Activated CD4-positive, alpha-beta memory T cell treated with anti-CD3 and anti-CD28 coated beads for 36 hours (primary cell): ENCODE data around the gene AGPAT4. TPM values are rescaled to one million over a fixed set of nuclear protein-coding genes. Genes with fewer than 3 reads are reported as not detected.

Experiments used
- CTCF ChIA-PET: fragments of 350-600 bp; sonication (Branson Sonifier 250); formaldehyde crosslinking; loops from one replicate; lab custom pipeline; 2021; ENCODE audit warnings: antibody characterized with exemption, inconsistent platforms; lab: Charles Lee
- POLR2A ChIA-PET: fragments of 350-600 bp; sonication (Branson Sonifier 250); formaldehyde crosslinking; loops from one replicate; lab custom pipeline; 2021; ENCODE audit warnings: antibody characterized with exemption; lab: Charles Lee
- DNase-seq: peaks from one replicate; pipeline ENCODE4 v3.0.0-alpha.2; 2020
- H3K27ac Mint-ChIP-seq: one replicate; pipeline ENCODE4 v1.8.0; 2021; ENCODE audit warnings: mixed read lengths
- H3K27me3 Mint-ChIP-seq: one replicate; pipeline ENCODE4 v1.8.0; 2021; ENCODE audit warnings: mixed read lengths
- H3K36me3 Mint-ChIP-seq: one replicate; pipeline ENCODE4 v1.8.0; 2021; ENCODE audit warnings: mixed read lengths
- H3K4me1 Mint-ChIP-seq: one replicate; pipeline ENCODE4 v1.8.0; 2021; ENCODE audit warnings: low read depth, mixed read lengths
- H3K4me3 Mint-ChIP-seq: one replicate; pipeline ENCODE4 v1.8.0; 2021; ENCODE audit warnings: mild to moderate bottlenecking, mixed read lengths
- H3K9me3 Mint-ChIP-seq: one replicate; pipeline ENCODE4 v1.8.0; 2021; ENCODE audit warnings: mixed read lengths
- intact Hi-C: fragments of 100-400 bp; cut with micrococcal nuclease; formaldehyde crosslinking; loops from one replicate; pipeline ENCODE4 v1.15.1; 2023
- total RNA-seq, 2 experiments: library from RNA; stranded (reverse); gene quantifications; one replicate each; pipeline ENCODE4 v1.2.3, GENCODE V29; 2021

Gene AGPAT4
- total RNA-seq, 2 experiments from 2014 or later: 4.7 to 5.6 TPM

- intact Hi-C loops: no loop called here
- ChIA-PET CTCF (no interaction called here), POLR2A (no interaction called here)
- no peaks in the 10 kb centered on the region for H3K27me3 Mint-ChIP-seq
- peaks cover 7% of the 10 kb centered on the region for H3K9me3 Mint-ChIP-seq
- H3K4me1 Mint-ChIP-seq: no peaks in the 10 kb centered on the region
- H3K4me3 Mint-ChIP-seq: no peak overlapping the region
- no peak for DNase-seq
- peaks cover 5% of the 10 kb centered on the region for H3K36me3 Mint-ChIP-seq
- no peak overlapping the region for H3K27ac Mint-ChIP-seq
These were observed 66.7 kb downstream of the AGPAT4 start for GRCh38 chr6:161207200-161207599.

GRCh38 chr6:161204866-161205557, 68.8 kb downstream of the AGPAT4 start:
- CTCF ChIA-PET: no interaction called here
- Mint-ChIP-seq H3K36me3 (peaks cover 2% of the 10 kb centered on the region), H3K27me3 (no peaks in the 10 kb centered on the region)

GRCh38 chr6:161200610-161201370, 73.1 kb downstream of the AGPAT4 start:
- no peaks in the 10 kb centered on the region for H3K9me3 Mint-ChIP-seq
- no peaks in the 10 kb centered on the region for H3K27me3 Mint-ChIP-seq
- CTCF ChIA-PET: interaction anchor here (0.7 kb wide), 1 partner anchor 170 kb away, joined by 3 read pairs; no protein-coding TSS in a partner anchor
- H3K4me3 Mint-ChIP-seq: no peak overlapping the region
- no peaks in the 10 kb centered on the region for H3K4me1 Mint-ChIP-seq
- H3K27ac Mint-ChIP-seq: no peak overlapping the region
- POLR2A ChIA-PET: no interaction called here
- DNase-seq: no peak
- intact Hi-C loops: no loop called here
- H3K36me3 Mint-ChIP-seq: peaks cover 2% of the 10 kb centered on the region

More at GRCh38 chr6:161204866-161205557, 68.8 kb downstream of the AGPAT4 start:
- H3K9me3 Mint-ChIP-seq: no peaks in the 10 kb centered on the region
- POLR2A ChIA-PET: no interaction called here
- intact Hi-C loops: no loop called here
- no peak overlapping the region for H3K4me3 Mint-ChIP-seq
- H3K27ac Mint-ChIP-seq: no peak overlapping the region
- no peak for DNase-seq
- no peaks in the 10 kb centered on the region for H3K4me1 Mint-ChIP-seq

GRCh38 chr6:161199850-161200249, 74.0 kb downstream of the AGPAT4 start:
- ChIA-PET CTCF (no interaction called here), POLR2A (no interaction called here)
- no peaks in the 10 kb centered on the region for H3K4me1 Mint-ChIP-seq
- no peak overlapping the region for H3K4me3 Mint-ChIP-seq
- H3K36me3 Mint-ChIP-seq: peaks cover 2% of the 10 kb centered on the region
- intact Hi-C loops: no loop called here
- H3K9me3 Mint-ChIP-seq: no peaks in the 10 kb centered on the region
- H3K27me3 Mint-ChIP-seq: no peaks in the 10 kb centered on the region
- no peak overlapping the region for H3K27ac Mint-ChIP-seq
- no peak for DNase-seq

GRCh38 chr6:161198783-161199460, 74.9 kb downstream of the AGPAT4 start:
- POLR2A ChIA-PET: no interaction called here
- H3K27ac Mint-ChIP-seq: no peak overlapping the region
- CTCF ChIA-PET: no interaction called here
- DNase-seq: no peak
- no peaks in the 10 kb centered on the region for H3K4me1 Mint-ChIP-seq
- H3K27me3 Mint-ChIP-seq: no peaks in the 10 kb centered on the region
- peaks cover 4% of the 10 kb centered on the region for H3K9me3 Mint-ChIP-seq
- no peak overlapping the region for H3K4me3 Mint-ChIP-seq
- H3K36me3 Mint-ChIP-seq: peaks cover 5% of the 10 kb centered on the region
- intact Hi-C loops: no loop called here

- Mint-ChIP-seq H3K9me3 (peaks cover 7% of the 10 kb centered on the region), H3K4me1 (no peaks in the 10 kb centered on the region), H3K27ac (no peak overlapping the region), H3K27me3 (no peaks in the 10 kb centered on the region), H3K4me3 (no peak overlapping the region), H3K36me3 (peaks cover 5% of the 10 kb centered on the region)
- intact Hi-C loops: no loop called here
- ChIA-PET CTCF (no interaction called here), POLR2A (no interaction called here)
- DNase-seq: no peak
These were observed 75.7 kb downstream of the AGPAT4 start for GRCh38 chr6:161198176-161198575.

GRCh38 chr6:161195386-161195785, 78.5 kb downstream of the AGPAT4 start:
- Mint-ChIP-seq H3K27me3 (no peaks in the 10 kb centered on the region), H3K4me1 (no peaks in the 10 kb centered on the region), H3K4me3 (no peak overlapping the region), H3K9me3 (peaks cover 16% of the 10 kb centered on the region), H3K36me3 (peaks cover 10% of the 10 kb centered on the region), H3K27ac (no peak overlapping the region)
- ChIA-PET CTCF (interaction anchor here (1.2 kb wide), 1 partner anchor 176 kb away, joined by 3 read pairs; no protein-coding TSS in a partner anchor), POLR2A (no interaction called here)
- intact Hi-C loops: no loop called here
- DNase-seq: no peak

GRCh38 chr6:161194374-161194773, 79.5 kb downstream of the AGPAT4 start:
- intact Hi-C loops: no loop called here
- Mint-ChIP-seq H3K4me3 (no peak overlapping the region), H3K4me1 (no peaks in the 10 kb centered on the region), H3K27me3 (no peaks in the 10 kb centered on the region), H3K36me3 (peaks cover 11% of the 10 kb centered on the region), H3K27ac (no peak overlapping the region), H3K9me3 (peaks cover 16% of the 10 kb centered on the region)
- no peak for DNase-seq
- POLR2A ChIA-PET: no interaction called here
- CTCF ChIA-PET: interaction anchor here (1.1 to 1.2 kb wide), 2 partner anchors 174 to 177 kb away, joined by 3 read pairs; no protein-coding TSS in a partner anchor

GRCh38 chr6:161192636-161193411, 81.0 kb downstream of the AGPAT4 start:
- no peak for DNase-seq
- Mint-ChIP-seq H3K9me3 (peaks cover 16% of the 10 kb centered on the region), H3K4me3 (no peak overlapping the region), H3K36me3 (peaks cover 11% of the 10 kb centered on the region), H3K27ac (no peak overlapping the region), H3K27me3 (no peaks in the 10 kb centered on the region), H3K4me1 (no peaks in the 10 kb centered on the region)
- CTCF ChIA-PET: no interaction called here
- intact Hi-C loops: no loop called here
- POLR2A ChIA-PET: no interaction called here

GRCh38 chr6:161191671-161192070, 82.2 kb downstream of the AGPAT4 start:
- Mint-ChIP-seq H3K9me3 (peaks cover 16% of the 10 kb centered on the region), H3K27me3 (no peaks in the 10 kb centered on the region), H3K4me3 (no peak overlapping the region), H3K4me1 (no peaks in the 10 kb centered on the region), H3K36me3 (peaks cover 15% of the 10 kb centered on the region), H3K27ac (no peak overlapping the region)
- ChIA-PET POLR2A (no interaction called here), CTCF (no interaction called here)
- intact Hi-C loops: no loop called here
- no peak for DNase-seq

GRCh38 chr6:161191007-161191406, 82.9 kb downstream of the AGPAT4 start:
- ChIA-PET POLR2A (no interaction called here), CTCF (no interaction called here)
- no peak for DNase-seq
- Mint-ChIP-seq H3K36me3 (peaks cover 16% of the 10 kb centered on the region), H3K4me1 (no peaks in the 10 kb centered on the region), H3K27ac (no peak overlapping the region), H3K27me3 (no peaks in the 10 kb centered on the region), H3K4me3 (no peak overlapping the region), H3K9me3 (peaks cover 16% of the 10 kb centered on the region)
- intact Hi-C loops: no loop called here
